GM18867 (cell line): ENCODE results near the gene TMEM38B.
"Not testable (repeated sequence)": the region's sequence is repeated elsewhere in the genome, so short reads cannot be mapped to it uniquely, and the experiment has no call there.

Source experiments
- ATAC-seq: cut with Tn5 transposase; IDR thresholded peaks from one replicate; pipeline ENCODE4 v1.9.1; 2021; ENCODE audit warnings: mild to moderate bottlenecking, moderate library complexity; ENCODE audit not compliant: unreplicated experiment

TMEM38B gene

GRCh38 chr9:105714020-105714331 is 19.6 kb downstream of the TMEM38B start:
- ATAC-seq: no peak

GRCh38 chr9:105716146-105716545 is 21.8 kb downstream of the TMEM38B start:
- ATAC-seq: no peak

GRCh38 chr9:105722099-105722498 is 27.8 kb downstream of the TMEM38B start:
- ATAC-seq: no peak

- no peak for ATAC-seq
These were observed 31.0 kb downstream of the TMEM38B start for GRCh38 chr9:105725370-105725769.

GRCh38 chr9:105728230-105728629 is 33.9 kb downstream of the TMEM38B start:
- not testable (repeated sequence) for ATAC-seq

GRCh38 chr9:105731420-105731819 is 37.1 kb downstream of the TMEM38B start:
- ATAC-seq: not testable (repeated sequence)

GRCh38 chr9:105735366-105735765 is 41.0 kb downstream of the TMEM38B start:
- no peak for ATAC-seq

GRCh38 chr9:105737205-105737604 is 42.9 kb downstream of the TMEM38B start:
- no peak for ATAC-seq

GRCh38 chr9:105742088-105742487 is 47.7 kb downstream of the TMEM38B start:
- ATAC-seq: no peak

- not testable (repeated sequence) for ATAC-seq
These were observed 53.0 kb downstream of the TMEM38B start for GRCh38 chr9:105747325-105747724.

- ATAC-seq: no peak
These were observed 57.4 kb downstream of the TMEM38B start for GRCh38 chr9:105751761-105752160.

- ATAC-seq: no peak
These were observed 63.3 kb downstream of the TMEM38B start for GRCh38 chr9:105757496-105758251.

GRCh38 chr9:105760053-105760452 is 65.7 kb downstream of the TMEM38B start:
- ATAC-seq: no peak

- ATAC-seq: not testable (repeated sequence)
These were observed 88.5 kb downstream of the TMEM38B start for GRCh38 chr9:105782561-105783494.

GRCh38 chr9:105783495-105783872 is 89.1 kb downstream of the TMEM38B start:
- not testable (repeated sequence) for ATAC-seq

- not testable (repeated sequence) for ATAC-seq
These were observed 92.5 kb downstream of the TMEM38B start for GRCh38 chr9:105786796-105787195.

- no peak for ATAC-seq
These were observed 121.9 kb downstream of the TMEM38B start for GRCh38 chr9:105816202-105816744.

GRCh38 chr9:105816981-105817380 is 122.6 kb downstream of the TMEM38B start:
- ATAC-seq: no peak

GRCh38 chr9:105818903-105819302 is 124.6 kb downstream of the TMEM38B start:
- no peak for ATAC-seq

- ATAC-seq: no peak
These were observed 128.5 kb downstream of the TMEM38B start for GRCh38 chr9:105822814-105823213.
